GM21576 (cell line): ENCODE data around the gene NGLY1.

Source experiments
- ATAC-seq: cut with Tn5 transposase; IDR thresholded peaks from one replicate; pipeline ENCODE4 v1.9.1; 2021; ENCODE audit warnings: mild to moderate bottlenecking, moderate library complexity; ENCODE audit not compliant: unreplicated experiment

Gene NGLY1

DNA sequence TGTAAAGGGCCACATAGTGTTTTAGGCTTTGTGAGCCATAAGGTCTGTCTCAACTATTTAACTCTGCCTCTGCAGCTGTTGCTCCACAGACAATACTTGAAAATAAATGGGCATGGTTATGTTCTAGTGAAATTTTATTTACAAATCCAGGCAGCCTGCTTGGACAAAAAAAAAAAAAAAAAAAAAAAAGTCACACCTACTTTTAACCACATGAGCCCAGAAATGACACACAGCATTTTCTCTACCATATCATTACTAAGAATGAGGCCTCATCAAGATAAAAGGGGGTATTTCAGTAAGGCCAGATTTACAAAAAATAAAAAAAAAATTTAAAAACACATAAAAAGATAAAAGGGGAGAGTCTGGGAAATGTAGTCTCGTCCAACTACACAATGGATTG, 1.7 kb upstream of the NGLY1 start:
- no peak for ATAC-seq

DNA sequence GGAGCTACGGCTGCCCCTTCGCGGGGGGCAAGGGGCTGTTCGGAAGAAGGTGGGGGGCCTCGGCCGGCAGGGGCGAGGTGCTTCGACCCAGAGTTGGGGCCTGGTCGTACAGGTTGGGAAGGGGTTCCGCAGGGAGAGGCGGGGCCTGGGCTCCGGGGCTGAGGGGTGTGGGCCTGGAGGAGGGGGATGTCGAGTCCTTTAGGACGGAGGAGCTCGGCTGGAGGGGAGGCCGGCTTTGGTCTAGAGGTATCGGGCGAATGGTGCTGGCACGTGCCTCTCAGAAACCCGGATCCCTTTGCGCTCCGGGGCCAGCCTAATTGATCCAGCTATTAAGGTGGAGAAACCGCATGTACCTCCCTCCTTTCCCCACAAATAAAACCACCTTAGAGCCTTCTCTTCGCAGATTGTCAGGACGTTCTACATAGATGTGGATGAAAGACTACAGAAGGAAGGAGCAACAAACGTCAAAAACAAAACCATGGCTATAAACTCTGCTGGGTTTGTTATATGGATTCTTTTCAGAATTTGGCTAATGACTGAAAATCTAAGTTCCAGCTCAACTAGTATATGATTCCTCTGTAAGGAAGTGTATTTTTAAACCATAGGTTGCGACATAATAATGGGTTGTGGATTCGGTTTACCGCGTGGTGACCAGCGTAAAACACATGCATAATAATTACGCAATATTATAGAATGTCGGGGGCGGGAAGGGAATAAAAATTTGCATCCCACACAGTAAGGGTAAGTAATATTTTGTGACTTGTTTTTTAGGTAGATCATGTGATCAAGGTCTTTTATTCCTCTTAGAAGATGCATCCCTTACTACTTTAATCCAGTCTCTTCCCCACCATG, 644 bp upstream of the NGLY1 start:
- peak; percentile 21 for ATAC-seq

DNA sequence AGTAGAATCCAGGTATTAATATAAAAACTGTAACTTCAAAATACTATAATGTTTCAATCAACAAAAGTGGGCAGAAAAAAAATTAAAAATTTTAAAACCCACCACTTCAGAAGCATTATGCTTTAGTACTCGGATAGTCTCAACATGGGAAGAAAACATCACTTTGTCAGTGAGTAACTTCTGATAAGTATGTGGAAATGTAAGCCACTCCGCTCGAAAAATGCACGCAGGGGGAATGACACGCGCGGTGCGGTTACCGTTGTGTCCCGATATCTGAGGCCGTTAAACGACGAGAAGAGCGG, 656 bp downstream of the NGLY1 start:
- no peak for ATAC-seq

DNA sequence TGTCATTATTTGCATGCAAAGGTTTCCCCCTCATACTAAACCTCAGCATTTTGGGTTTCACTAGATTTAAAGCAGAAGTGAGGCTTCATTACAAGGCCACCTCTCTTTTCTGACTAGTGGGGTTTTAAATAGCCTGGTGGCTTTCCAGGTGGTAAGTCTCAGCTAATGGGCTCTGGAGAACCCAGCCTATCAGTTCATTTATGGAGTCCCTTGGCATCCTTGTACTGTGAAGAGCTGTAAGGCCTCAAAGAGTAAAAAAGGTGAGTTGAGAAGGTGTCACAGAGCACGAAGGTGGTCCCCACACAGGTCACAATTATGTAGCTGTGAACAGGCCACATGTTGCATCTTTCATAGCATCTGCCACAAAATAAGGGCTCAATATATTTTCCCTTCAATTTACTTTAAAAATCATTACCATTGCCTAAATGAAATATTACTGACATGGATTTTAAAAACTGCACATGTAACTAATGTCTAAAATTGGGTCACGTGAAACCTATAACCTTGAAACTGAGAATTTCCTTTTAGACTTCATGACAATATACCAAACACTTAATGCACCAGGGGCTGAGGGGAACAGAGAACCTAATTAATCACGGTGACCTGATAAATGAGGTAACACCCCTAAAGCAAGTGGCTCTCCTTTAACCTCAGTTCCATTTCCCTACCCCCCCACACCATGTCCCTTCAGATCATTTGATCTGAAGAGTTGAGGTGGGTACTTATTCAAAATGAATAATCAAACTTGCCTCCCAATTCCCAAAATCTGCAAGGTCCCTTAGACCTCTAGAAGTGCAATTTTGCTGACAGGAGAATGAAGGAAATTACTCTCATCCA, 1.3 kb downstream of the NGLY1 start:
- ATAC-seq, result peak; percentile 56

DNA sequence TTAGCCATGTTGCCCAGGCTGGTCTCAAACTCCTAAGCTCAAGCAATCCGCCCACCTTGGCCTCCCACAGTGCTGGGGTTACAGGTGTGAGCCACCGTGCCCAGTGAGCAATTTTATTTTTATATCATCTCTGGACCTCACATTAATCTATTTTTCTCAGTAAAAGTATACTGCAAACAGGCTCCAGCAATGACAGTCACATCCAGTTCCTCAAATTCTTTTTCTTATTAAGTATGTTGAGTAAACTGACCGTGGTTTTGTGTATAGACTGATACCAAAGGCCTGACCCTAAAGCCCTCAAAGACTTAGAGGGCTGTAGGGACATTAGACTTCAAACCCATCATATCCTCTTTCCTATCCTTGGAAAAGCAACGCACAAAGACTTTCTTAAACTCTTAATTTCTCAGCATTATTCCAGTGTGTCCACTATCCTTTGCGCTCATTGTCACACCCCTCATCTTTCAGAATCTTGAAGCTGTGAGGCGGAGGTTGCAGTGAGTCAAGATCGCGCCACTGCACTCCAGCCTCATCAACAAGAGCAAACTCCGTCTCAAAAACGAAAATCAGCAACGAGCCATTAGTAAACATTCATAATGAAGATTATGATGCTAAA, 2.0 kb downstream of the NGLY1 start:
- ATAC-seq, result no peak

DNA sequence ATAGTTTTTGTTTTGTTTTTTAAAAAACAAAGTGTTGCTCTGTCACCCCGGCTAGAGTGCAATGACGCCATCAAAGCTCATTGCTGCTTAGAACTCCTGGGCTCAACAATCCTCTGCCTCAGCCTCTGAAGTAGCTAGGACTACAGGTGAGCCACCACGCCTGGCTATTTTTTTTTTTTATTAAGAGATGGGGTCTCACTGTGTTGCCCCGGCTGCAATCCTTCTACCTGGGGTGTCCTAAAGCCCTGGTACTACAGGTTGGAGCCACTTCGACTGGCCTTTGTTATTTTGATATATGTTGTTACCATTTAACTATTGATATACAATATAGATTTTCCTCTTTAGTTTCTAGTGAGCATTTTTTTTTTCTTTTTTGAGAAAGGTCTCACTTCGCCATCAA, 2.6 kb downstream of the NGLY1 start:
- ATAC-seq, result no peak

DNA sequence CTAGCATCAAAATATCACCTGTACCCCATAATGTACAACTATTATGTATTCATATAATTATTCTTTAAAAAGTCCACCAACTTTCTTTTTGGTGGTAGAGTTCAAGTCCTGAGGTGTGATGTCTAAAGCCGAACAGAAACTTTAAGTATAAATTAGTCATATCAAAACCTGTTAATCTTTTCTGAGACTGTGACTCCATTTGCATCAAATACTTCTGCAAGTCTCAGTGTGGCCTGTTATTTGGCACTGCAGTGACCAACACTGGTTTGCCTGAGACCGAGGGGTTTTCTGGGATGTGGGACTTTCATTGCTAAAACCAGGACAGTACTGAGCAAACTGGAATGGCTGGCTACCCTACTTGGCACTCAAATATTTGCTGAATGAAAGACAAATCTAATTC, 7.3 kb downstream of the NGLY1 start:
- ATAC-seq, result no peak

DNA sequence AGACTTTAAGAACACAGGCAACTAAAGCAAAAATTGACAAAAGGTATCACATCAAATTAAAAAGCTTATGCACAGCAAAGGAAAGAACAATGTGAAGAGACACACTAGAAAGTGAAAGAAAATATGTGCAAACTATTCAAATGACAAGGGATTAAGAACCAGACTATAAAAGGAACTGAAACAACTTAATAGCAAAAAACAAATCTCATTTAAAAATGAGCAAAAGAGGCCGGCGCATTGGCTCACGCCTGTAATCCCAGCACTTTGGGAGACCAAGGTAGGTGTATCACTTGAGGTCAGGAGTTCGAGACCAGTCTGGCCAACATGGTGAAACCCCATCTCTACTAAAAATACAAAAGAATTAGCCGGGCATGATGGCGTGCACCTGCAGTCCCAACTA, 14.4 kb downstream of the NGLY1 start:
- ATAC-seq, result peak; percentile 93

DNA sequence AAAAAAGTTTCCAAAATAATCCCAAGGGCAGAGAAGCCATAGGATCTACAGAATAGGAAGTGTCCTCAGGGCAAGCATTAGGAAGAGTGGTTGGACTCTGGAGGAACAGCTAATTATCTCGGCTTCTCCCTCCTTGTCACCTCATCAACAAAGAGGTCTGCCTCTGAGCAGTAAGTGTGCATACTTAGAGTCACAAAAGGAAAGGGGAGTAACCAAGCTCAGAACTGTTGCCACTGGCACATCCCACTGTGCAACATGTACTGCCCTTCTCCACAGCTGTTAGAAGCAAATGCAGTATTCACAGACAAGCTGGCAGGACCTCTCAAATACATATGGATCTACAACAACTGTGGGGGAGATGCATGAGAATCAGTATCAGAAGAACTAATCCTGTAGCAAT, 31.5 kb downstream of the NGLY1 start:
- ATAC-seq, result no peak

DNA sequence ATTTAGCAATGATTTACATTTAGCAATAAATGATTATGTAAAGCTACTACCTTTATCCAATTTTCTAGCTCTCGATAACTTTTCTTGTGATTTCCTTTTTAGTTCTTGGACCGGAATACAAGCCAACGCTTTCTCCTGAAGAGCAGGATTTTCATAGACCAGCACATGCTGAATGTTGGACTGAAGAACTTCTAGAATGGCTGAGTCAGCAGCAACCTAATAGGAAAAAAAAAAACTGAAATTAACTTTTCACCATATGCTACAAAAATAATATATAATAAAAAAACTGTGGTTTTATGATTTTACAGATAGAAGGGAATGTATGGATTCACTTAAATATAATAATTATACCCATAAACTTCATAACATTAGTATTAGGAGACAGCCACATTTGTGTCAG, 32.2 kb downstream of the NGLY1 start:
- no peak for ATAC-seq

DNA sequence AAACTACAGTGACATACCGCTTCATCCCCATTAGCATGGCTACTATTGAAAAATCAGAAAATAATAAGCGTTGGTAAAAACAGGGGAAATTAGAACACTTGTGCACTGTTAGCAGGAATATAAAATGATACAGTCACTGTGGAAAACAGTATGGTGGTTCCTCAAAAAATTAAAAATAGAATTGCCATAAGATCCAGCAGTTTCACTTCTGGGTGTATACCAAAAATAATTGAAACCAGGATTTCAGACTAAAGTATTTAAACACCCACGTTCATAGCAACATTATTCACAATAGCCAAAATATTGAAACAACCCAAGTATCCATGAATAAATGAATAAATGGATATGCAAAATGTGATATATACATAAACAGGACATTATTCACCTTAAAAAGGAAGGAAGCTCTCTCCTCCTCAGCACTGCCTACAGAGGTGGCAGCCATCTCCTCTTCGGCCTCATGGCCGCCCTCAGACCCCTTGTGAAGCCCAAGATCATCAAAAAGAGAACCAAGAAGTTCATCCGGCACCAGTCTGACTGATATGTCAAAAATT, 34.1 kb downstream of the NGLY1 start:
- ATAC-seq, result no peak

DNA sequence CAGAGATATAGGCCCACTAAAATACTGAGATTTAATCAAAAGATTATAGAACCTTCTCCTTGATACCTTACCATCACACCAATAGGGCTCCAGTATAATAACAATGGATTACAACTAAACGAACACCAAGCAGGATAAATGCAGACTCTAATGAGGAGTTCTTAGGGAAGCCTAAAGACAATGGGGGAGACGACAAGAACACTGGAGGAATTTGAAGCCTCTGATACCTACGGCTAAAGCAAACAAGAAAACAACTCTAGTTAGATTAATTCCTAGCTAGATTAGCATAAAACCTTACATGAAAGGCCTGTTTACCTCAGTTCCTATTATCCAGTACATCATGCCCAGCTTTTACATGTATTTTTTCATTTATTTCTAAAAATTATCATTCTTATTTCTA, 35.1 kb downstream of the NGLY1 start:
- ATAC-seq, result no peak

DNA sequence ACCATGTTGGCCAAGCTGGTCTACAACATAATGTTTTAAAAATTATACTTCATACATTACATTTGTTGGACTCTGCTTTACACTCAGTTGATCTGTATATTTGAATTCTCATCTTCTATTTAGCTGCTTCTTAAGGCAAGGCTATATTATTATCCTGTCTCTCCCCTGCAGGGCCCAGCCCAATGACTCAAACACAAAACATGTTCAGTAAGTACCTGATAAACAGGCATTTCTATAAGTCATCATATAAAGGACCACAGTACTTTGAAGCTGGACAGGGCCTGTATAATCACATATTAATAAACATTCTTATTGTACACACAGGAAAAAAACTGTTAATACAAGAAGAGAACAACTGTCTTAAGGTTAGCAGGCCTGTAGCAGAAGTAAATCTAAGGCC, 36.2 kb downstream of the NGLY1 start:
- ATAC-seq, result no peak

DNA sequence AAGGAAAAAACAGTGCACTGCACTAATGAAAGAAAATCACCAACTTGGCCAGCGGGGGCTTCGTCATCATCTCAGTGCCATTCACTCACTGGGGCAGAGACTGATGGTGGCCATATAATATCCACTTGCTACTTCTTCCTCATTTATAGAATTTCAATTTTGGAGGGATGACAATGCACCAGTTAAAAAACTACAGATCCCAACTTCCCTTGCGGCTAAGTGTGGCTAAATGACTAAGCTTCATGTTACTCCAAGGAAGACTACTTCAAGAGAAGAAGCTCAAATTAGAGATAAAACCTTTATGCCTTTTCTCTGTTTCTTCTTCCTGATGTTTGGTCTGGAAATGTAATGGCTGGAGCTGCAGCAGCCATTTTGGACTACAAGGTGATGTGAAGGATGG, 38.8 kb downstream of the NGLY1 start:
- ATAC-seq, result no peak

DNA sequence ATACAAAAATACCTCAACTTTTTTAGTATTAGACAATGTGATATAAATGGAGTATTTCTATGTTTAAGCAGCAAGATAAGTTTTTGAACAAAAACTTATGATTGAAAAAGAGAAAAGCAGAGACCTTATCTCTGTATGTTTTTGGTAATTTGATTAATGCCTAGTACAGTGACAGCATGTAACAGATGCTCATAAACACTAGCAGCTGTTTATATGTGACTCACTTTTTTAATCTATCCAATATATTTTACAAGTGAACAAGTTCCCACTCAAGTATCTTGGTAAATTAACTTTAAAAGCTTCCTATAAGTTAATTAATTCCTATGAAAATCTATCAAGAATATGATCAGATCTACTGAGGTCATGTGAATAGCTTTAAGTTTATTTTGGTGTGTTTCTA, 55.1 kb downstream of the NGLY1 start:
- no peak for ATAC-seq

DNA sequence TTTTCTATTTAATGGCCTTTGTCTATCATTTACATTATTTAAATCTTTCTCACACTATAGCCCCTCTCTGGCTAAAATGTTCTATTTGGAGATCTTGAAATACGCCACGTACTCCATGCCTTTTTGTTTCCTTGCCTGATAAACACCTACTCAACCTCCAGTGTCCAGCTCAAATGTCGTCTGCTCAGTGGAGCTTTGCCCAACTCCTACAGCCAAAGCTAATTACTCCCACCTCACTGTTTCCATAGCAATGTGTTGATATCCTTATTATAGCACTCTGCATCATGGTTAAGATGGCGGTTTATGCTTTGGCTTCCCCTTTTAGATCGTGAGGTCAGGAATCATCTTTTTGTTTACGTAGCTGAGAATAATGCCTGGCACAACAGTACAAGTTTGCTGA, 55.9 kb downstream of the NGLY1 start:
- no peak for ATAC-seq

DNA sequence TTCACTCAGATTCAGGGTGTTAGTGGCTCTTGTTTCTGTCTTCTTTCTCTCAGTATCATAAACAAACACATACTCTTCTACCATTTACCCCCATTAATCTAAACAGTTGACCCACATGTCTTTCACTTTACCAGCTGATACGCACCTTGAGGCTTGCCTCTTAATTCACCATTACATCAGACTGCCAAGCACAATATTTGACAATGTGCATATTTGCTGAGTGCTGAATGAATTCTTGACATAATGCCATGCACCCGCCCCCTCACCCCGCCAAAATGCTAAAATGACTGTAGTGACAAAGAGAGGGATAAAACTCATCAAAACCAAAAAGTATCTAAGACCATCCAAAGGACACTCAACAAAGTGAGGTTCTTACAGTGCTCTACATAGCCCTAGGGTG, 57.4 kb downstream of the NGLY1 start:
- ATAC-seq, result no peak

DNA sequence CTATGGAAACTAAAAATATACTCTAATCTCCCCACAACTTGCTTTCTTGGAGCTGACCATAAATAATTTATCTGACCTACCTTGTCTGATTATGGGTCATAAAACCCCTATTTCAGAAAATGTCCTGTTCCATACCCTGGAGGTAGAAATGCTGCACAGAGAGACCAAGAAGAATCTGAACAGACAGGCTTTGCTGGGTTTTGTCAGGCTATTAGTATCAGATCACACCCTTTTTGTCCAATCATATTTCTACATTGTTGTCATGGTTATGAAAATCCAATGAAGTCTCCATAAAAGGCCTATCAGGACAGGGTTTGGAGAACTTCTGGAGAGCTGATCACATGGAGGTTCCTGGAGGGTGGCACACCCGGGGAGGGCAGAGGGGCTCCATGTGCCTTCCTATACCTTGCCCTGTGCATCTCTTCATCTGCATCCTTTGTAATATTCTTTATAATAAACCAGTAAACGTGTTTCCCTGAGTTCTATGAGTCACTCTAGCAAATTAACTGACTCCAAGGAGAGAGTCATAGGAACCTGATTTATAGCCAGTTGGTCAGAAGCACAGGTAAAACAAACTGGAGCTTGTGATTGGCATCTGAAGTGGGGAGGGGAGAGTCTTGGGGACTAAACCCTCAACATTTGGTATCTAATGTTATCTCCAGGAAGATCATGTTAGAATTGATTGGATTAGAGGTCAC, 58.1 kb downstream of the NGLY1 start:
- ATAC-seq, result no peak

DNA sequence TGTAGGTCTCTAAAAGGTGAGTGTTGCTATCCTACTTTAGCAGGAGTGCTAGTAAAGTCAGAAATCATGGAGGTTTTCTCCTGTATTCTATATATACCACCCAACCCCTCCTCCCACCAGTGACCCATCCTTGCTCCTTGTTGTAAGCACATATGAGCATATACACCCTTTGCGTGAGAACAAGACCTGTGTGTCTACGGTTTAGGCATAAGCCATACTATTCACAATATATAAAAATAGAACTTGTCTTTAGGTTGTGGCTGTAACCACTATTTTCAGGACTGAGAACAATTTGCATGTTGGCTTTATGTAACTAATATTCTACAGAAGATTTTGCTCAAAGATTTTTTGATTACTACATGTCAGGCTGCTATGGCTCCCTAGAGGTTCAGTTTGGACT, 59.4 kb downstream of the NGLY1 start:
- peak; percentile 63 for ATAC-seq

DNA sequence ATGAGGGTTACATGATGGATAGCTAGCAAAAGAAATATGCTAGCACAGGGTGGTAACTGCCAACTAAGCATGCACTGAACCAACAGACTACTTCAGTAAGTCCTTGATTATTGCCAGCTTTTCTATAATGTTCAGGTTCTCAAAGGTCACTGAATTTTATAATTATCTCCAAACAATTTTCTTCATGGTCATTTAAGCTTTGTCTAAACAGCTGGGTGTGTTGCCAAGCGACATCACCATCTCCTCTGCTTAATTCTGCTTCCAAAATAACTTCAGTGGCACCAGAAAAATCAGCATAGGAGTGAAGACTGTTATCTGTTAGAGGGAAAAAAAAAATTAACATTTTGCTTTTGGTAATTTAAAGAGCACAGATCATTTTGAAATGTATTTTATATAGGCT, 63.9 kb downstream of the NGLY1 start:
- ATAC-seq, result no peak

DNA sequence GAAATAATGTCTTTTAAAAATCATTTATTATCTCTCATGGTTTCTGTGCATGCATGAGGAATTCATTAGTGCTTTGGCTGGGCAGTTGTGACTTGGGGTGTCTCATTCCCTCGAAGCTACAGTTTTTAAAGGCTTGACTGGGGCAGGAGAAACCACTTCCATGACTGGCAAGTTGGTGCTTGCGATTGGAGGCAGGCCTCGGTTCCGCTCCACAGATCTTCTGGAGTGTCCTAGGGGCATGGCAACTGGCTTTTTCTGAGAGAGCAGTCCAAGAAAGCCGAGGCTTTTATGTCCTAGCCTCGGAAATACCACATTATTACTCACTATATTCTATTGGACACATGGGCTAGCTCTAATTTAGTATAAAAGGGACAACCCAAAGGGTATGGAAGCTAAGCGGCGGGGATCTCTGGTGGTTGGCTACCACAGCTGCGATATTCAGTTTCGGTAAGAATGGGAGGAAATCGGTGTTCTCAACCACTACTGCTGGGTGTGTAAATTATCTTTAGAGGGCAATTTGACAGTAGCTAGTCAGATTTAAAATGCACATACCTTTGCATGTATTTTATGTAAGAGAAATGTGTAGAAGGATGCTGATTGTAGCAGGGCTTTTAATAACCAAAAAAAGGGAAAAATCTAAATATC, 69.8 kb downstream of the NGLY1 start:
- no peak for ATAC-seq
